Common myeloid progenitor, CD34-positive (primary cell): ENCODE measurements around the gene RAPGEF6.
A peak's percentile ranks its signal among the peaks of the same experiment; 100 is the strongest.

ENCODE experiments used
- CTCF ChIA-PET: fragments of 350-600 bp; sonication (Branson Sonifier 250); formaldehyde crosslinking; loops from one replicate; lab custom pipeline; 2021; ENCODE audit warnings: antibody characterized with exemption; lab: Charles Lee
- POLR2A ChIA-PET: fragments of 350-600 bp; sonication (Branson Sonifier 250); formaldehyde crosslinking; loops from one replicate; lab custom pipeline; 2021; ENCODE audit warnings: antibody characterized with exemption; lab: Charles Lee
- DNase-seq, 3 donors: peaks; one replicate each; pipeline versions ENCODE4 v3.0.0 to v3.0.0-alpha.2; 2013
- H3K27ac ChIP-seq, 2 experiments: 1 replicate in 1 of 2; 2 replicates in 1 of 2; pipeline ENCODE4 v1.7.0; 2013; ENCODE audit warnings: inconsistent platforms in 2 of 2, low read length in 2 of 2, mild to moderate bottlenecking in 2 of 2, low read depth in 1 of 2, moderate library complexity in 1 of 2; ENCODE audit not compliant: severe bottlenecking in 2 of 2, insufficient read depth in 1 of 2, poor library complexity in 1 of 2
- H3K27me3 ChIP-seq, 5 experiments: replicated peaks in 2 of 5; 1 replicate in 3 of 5; 2 replicates in 2 of 5; pipeline versions ENCODE4 v1.6.1 to v1.7.0; 2013; ENCODE audit warnings: low read length in 4 of 5, mild to moderate bottlenecking in 2 of 5, moderate library complexity in 2 of 5, inconsistent platforms in 1 of 5; ENCODE audit not compliant: insufficient read depth in 5 of 5, control insufficient read depth in 4 of 5
- H3K36me3 ChIP-seq, 4 experiments: 1 replicate in 2 of 4; 2 replicates in 2 of 4; pipeline versions ENCODE4 v1.6.1 to v1.7.0; 2013; ENCODE audit warnings: low read length in 3 of 4, control low read depth in 1 of 4, mild to moderate bottlenecking in 1 of 4; ENCODE audit not compliant: control insufficient read depth in 4 of 4, insufficient read depth in 4 of 4
- H3K4me1 ChIP-seq, 4 experiments: 1 replicate in 3 of 4; 2 replicates in 1 of 4; pipeline versions ENCODE4 v1.6.1 to v1.7.1; 2013; ENCODE audit warnings: low read length in 3 of 4, mild to moderate bottlenecking in 3 of 4, control low read depth in 1 of 4, inconsistent platforms in 1 of 4, moderate library complexity in 1 of 4; ENCODE audit not compliant: control insufficient read depth in 4 of 4, insufficient read depth in 4 of 4; ENCODE audit errors: control extremely low read depth in 1 of 4
- H3K4me3 ChIP-seq, 7 experiments: 1 replicate in 4 of 7; 2 replicates in 3 of 7; pipeline versions ENCODE4 v1.5.1 to v1.7.0; 2013; ENCODE audit warnings: mild to moderate bottlenecking in 7 of 7, low read length in 6 of 7, moderate library complexity in 6 of 7, inconsistent platforms in 2 of 7, low read depth in 2 of 7, control low read depth in 1 of 7; ENCODE audit not compliant: insufficient read depth in 4 of 7, control insufficient read depth in 1 of 7; ENCODE audit errors: extremely low read depth in 1 of 7
- H3K9me3 ChIP-seq, 5 experiments: 1 replicate in 4 of 5; 2 replicates in 1 of 5; pipeline versions ENCODE4 v1.6.1 to v1.7.1; 2013; ENCODE audit warnings: low read length in 4 of 5, mild to moderate bottlenecking in 2 of 5, inconsistent platforms in 1 of 5, low read depth in 1 of 5, moderate library complexity in 1 of 5; ENCODE audit not compliant: control insufficient read depth in 4 of 5, insufficient read depth in 2 of 5; ENCODE audit errors: control extremely low read depth in 1 of 5
- WGBS: methylation state at CpG from one replicate; pipeline ENCODE4 v1.1.5; 2013; ENCODE audit not compliant: insufficient coverage; 5-methylcytosine and 5-hydroxymethylcytosine counted together

RAPGEF6 gene

DNA sequence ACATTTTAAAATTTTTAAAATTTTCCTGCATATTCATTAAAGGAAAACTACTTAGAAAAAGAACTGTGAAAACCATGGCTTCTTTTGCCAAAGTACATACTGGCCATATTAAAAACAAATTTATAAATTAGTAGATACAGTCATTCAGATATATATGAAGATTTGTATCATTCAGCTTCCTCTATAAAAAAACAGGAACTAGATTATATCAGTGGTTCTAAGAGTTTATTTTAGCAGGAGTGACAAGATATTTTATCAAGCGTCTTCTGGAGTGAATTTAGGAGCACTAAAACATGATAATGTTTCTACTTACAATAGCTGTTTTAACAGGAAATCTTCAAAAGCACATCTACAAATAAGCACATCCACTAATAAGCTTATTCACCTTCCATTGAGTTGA is 171.4 kb downstream of the RAPGEF6 start:
- Histone ChIP-seq H3K36me3 (peaks cover 2 to 43% (median 26%) of the 10 kb centered on the region in 4 experiments), H3K27me3 (no peaks in the 10 kb centered on the region), H3K9me3 (no peaks in the 10 kb centered on the region), H3K4me1 (peaks cover 9 to 25% (median 16%) of the 10 kb centered on the region in 4 experiments), H3K27ac (no peak overlapping the region), H3K4me3 (no peak overlapping the region)
- ChIA-PET CTCF (no interaction called here), POLR2A (interaction anchor here (0.6 to 0.7 kb wide), 2 partner anchors 8 to 25 kb away, joined by 3 to 5 read pairs; no protein-coding TSS in a partner anchor)
- WGBS, result no CpG with 5 or more reads among the region's 1 CpG
- DNase-seq, result peak in 2 of 3 donors; percentile 30 to 47

- H3K4me3 ChIP-seq, result no peak overlapping the region
- WGBS, result no CpG with 5 or more reads among the region's 3 CpGs
- ChIA-PET CTCF (no interaction called here), POLR2A (no interaction called here)
- peaks cover 9 to 25% (median 16%) of the 10 kb centered on the region in 4 experiments for H3K4me1 ChIP-seq
- DNase-seq, result peak in 2 of 3 donors; percentile 62 to 79
- H3K9me3 ChIP-seq, result no peaks in the 10 kb centered on the region
- H3K36me3 ChIP-seq, result peaks cover 5 to 41% (median 24%) of the 10 kb centered on the region in 4 experiments
- no peaks in the 10 kb centered on the region for H3K27me3 ChIP-seq
- no peak overlapping the region for H3K27ac ChIP-seq
These were observed 172.6 kb downstream of the RAPGEF6 start for GRCh38 chr5:131462454-131462853.

DNA sequence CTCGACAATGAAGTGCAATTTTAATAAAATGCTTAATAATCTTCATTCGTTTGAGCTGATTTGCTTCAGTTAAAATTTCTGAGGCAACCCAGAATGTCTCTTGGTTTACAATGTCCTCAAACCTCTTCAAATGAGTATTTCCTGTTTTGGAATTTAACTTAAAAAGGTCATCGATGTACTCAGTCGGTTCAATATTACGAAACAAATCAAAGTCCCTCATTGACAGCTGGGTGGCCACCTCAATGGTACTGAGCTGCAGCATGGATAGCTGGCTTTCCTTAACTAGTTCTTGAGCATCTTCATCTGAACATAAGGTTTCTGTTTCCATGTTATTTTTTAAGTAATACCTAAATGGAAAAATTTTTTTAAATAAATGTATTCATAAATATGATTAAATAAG is 173.3 kb downstream of the RAPGEF6 start:
- Histone ChIP-seq H3K36me3 (peaks cover 5 to 38% (median 20%) of the 10 kb centered on the region in 4 experiments), H3K4me3 (no peak overlapping the region), H3K27me3 (no peaks in the 10 kb centered on the region), H3K9me3 (no peaks in the 10 kb centered on the region), H3K27ac (no peak overlapping the region), H3K4me1 (peaks cover 9 to 25% (median 16%) of the 10 kb centered on the region in 4 experiments)
- 93% methylated on average over 2 of the region's 5 CpGs for WGBS
- ChIA-PET CTCF (no interaction called here), POLR2A (no interaction called here)
- no peak for DNase-seq

GRCh38 chr5:131460867-131461572 is 174.0 kb downstream of the RAPGEF6 start:
- POLR2A ChIA-PET, result no interaction called here
- Histone ChIP-seq H3K27ac (no peak overlapping the region), H3K4me1 (peaks cover 9 to 25% (median 16%) of the 10 kb centered on the region in 4 experiments), H3K36me3 (peaks cover 5 to 38% (median 16%) of the 10 kb centered on the region in 4 experiments), H3K27me3 (no peaks in the 10 kb centered on the region), H3K9me3 (no peaks in the 10 kb centered on the region), H3K4me3 (no peak overlapping the region)
- CTCF ChIA-PET, result interaction anchor here (1.0 kb wide), 2 partner anchors 11 to 28 kb away, joined by 3 read pairs; no protein-coding TSS in a partner anchor
- DNase-seq, result no peak
- no CpG with 5 or more reads among the region's 3 CpGs for WGBS

GRCh38 chr5:131460133-131460532 is 174.9 kb downstream of the RAPGEF6 start:
- ChIA-PET POLR2A (no interaction called here), CTCF (interaction anchor here (1.0 kb wide), 2 partner anchors 10 to 28 kb away, joined by 3 read pairs; no protein-coding TSS in a partner anchor)
- 100% methylated on average over 1 of the region's 1 CpG for WGBS
- no peak overlapping the region for H3K27ac ChIP-seq
- no peaks in the 10 kb centered on the region for H3K27me3 ChIP-seq
- H3K4me1 ChIP-seq, result peaks cover 9 to 25% (median 16%) of the 10 kb centered on the region in 4 experiments
- H3K9me3 ChIP-seq, result no peaks in the 10 kb centered on the region
- H3K4me3 ChIP-seq, result no peak overlapping the region
- H3K36me3 ChIP-seq, result peaks cover 5 to 41% (median 20%) of the 10 kb centered on the region in 4 experiments
- DNase-seq, result no peak

DNA sequence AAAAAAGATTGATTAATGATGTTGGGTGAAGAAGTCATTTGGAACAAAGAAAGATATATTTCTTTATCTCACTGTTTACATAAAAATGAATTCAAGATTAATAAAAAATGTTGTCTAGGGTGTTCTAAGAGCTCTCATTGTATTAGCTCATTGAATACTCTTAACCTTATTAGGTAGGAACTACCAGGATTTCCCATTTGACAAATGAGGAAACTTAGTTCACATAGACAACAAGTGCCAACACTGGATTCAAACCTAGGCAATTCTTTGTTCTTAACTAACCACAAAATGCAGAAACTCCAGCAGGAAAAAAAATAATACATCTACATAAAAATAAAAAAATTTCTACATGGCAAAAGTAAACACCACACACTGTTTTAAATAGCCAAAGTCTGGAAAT is 175.8 kb downstream of the RAPGEF6 start:
- no peak for DNase-seq
- no peaks in the 10 kb centered on the region for H3K9me3 ChIP-seq
- no peaks in the 10 kb centered on the region for H3K27me3 ChIP-seq
- H3K4me3 ChIP-seq, result no peak overlapping the region
- no peak overlapping the region for H3K27ac ChIP-seq
- H3K36me3 ChIP-seq, result peaks cover 7 to 50% (median 23%) of the 10 kb centered on the region in 4 experiments
- ChIA-PET CTCF (no interaction called here), POLR2A (no interaction called here)
- H3K4me1 ChIP-seq, result peaks cover 9 to 24% (median 16%) of the 10 kb centered on the region in 4 experiments

GRCh38 chr5:131457193-131457592 is 177.8 kb downstream of the RAPGEF6 start:
- peaks cover under 1 to 11% (median 6%) of the 10 kb centered on the region in 4 experiments for H3K4me1 ChIP-seq
- H3K27me3 ChIP-seq, result no peaks in the 10 kb centered on the region
- H3K4me3 ChIP-seq, result no peak overlapping the region
- ChIA-PET CTCF (no interaction called here), POLR2A (no interaction called here)
- H3K9me3 ChIP-seq, result no peaks in the 10 kb centered on the region
- H3K36me3 ChIP-seq, result peaks cover 8 to 62% (median 33%) of the 10 kb centered on the region in 4 experiments
- H3K27ac ChIP-seq, result no peak overlapping the region
- no peak for DNase-seq
- WGBS, result 100% methylated on average over 1 of the region's 1 CpG
